Astrocyte (in vitro differentiated cells and primary cell): ENCODE measurements around the gene RTTN.

Experiments used
- CTCF ChIP-seq: IDR thresholded peaks from 2 replicates; pipeline ENCODE4 v1.5.1; 2011; ENCODE audit warnings: low read depth, mild to moderate bottlenecking, inconsistent platforms, low read length, moderate library complexity; ENCODE audit not compliant: insufficient read depth
- EZH2 ChIP-seq: IDR thresholded peaks from 2 replicates; pipeline ENCODE4 v1.6.1; 2012; ENCODE audit warnings: mild to moderate bottlenecking, low read length, inconsistent platforms; ENCODE audit not compliant: insufficient read depth

GRCh38 chr18:69981948-69982347, 223.5 kb downstream of the RTTN start:
- TF ChIP-seq CTCF (no peak), EZH2 (no peak)
